Measurements from ENCODE around the gene SIGLEC7. TPM values are rescaled to one million over a fixed set of nuclear protein-coding genes. Genes with fewer than 3 reads are reported as not detected.

The SIGLEC7 gene
- total RNA-seq, 2 donors from 2014 or later: 0.35 to 1.0 TPM

- Histone ChIP-seq H3K4me1 (peaks cover 6% of the 10 kb centered on the region), H3K9me3 (no peaks in the 10 kb centered on the region), H3K27ac (no peak within 1 kb of the TSS), H3K9ac (ENCODE audit: low read depth in 2 of 2, low read length in 2 of 2) (peak within 1 kb of the TSS; percentile 68 to 74), H3K4me3 (peak within 1 kb of the TSS; percentile 64), H3K36me3 (no peaks in the 10 kb centered on the region), H3K27me3 (no peaks in the 10 kb centered on the region)
- intact Hi-C loops (cut with DNase I): loop anchor here (5.0 kb wide), 1 partner anchor 489 kb away; no protein-coding TSS in a partner anchor
- DNase-seq: peak; percentile 99
- TF ChIP-seq, protein P1, sequence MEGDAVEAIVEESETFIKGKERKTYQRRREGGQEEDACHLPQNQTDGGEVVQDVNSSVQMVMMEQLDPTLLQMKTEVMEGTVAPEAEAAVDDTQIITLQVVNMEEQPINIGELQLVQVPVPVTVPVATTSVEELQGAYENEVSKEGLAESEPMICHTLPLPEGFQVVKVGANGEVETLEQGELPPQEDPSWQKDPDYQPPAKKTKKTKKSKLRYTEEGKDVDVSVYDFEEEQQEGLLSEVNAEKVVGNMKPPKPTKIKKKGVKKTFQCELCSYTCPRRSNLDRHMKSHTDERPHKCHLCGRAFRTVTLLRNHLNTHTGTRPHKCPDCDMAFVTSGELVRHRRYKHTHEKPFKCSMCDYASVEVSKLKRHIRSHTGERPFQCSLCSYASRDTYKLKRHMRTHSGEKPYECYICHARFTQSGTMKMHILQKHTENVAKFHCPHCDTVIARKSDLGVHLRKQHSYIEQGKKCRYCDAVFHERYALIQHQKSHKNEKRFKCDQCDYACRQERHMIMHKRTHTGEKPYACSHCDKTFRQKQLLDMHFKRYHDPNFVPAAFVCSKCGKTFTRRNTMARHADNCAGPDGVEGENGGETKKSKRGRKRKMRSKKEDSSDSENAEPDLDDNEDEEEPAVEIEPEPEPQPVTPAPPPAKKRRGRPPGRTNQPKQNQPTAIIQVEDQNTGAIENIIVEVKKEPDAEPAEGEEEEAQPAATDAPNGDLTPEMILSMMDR (IDR thresholded peaks at IDR 0.05): no peak
These were observed 33.9 kb upstream of the SIGLEC7 start, which contains the start of gene CTU1 for GRCh38 chr19:51108066-51108804. TSS of gene CTU1 (minus strand) at chr19:51108409. CDS start at chr19:51104569, 3,840 bp downstream.

GRCh38 chr19:51108805-51109146 is 33.3 kb upstream of the SIGLEC7 start:
- Histone ChIP-seq H3K9ac (ENCODE audit: low read depth in 2 of 2, low read length in 2 of 2) (peak overlapping the region in 1 of 2 donors; percentile 55), H3K4me1 (peaks cover 6% of the 10 kb centered on the region), H3K36me3 (no peaks in the 10 kb centered on the region), H3K9me3 (no peaks in the 10 kb centered on the region), H3K27ac (no peak overlapping the region), H3K27me3 (no peaks in the 10 kb centered on the region), H3K4me3 (peak overlapping the region; percentile 64)
- intact Hi-C loops (cut with DNase I): loop anchor here (5.0 kb wide), 1 partner anchor 489 kb away; no protein-coding TSS in a partner anchor
- no peak for DNase-seq
- TF ChIP-seq, protein P1 (IDR thresholded peaks at IDR 0.05): no peak

- no peak overlapping the region for H3K4me3 ChIP-seq
- H3K9ac ChIP-seq (ENCODE audit: low read depth in 2 of 2, low read length in 2 of 2): no peak overlapping the region
- peaks cover 6% of the 10 kb centered on the region for H3K4me1 ChIP-seq
- no peaks in the 10 kb centered on the region for H3K27me3 ChIP-seq
- TF ChIP-seq, protein P1 (IDR thresholded peaks at IDR 0.05): no peak
- no peak for DNase-seq
- H3K36me3 ChIP-seq: no peaks in the 10 kb centered on the region
- no peaks in the 10 kb centered on the region for H3K9me3 ChIP-seq
- H3K27ac ChIP-seq: no peak overlapping the region
- intact Hi-C loops (cut with DNase I): no loop called here
These were observed 31.5 kb upstream of the SIGLEC7 start for GRCh38 chr19:51110666-51110971.

- intact Hi-C loops (cut with DNase I): no loop called here
- no peaks in the 10 kb centered on the region for H3K27me3 ChIP-seq
- H3K4me1 ChIP-seq: peaks cover 6% of the 10 kb centered on the region
- TF ChIP-seq, protein P1 (IDR thresholded peaks at IDR 0.05): no peak
- no peak overlapping the region for H3K9ac ChIP-seq (ENCODE audit: low read depth in 2 of 2, low read length in 2 of 2)
- DNase-seq: no peak
- H3K27ac ChIP-seq: no peak overlapping the region
- H3K9me3 ChIP-seq: no peaks in the 10 kb centered on the region
- H3K36me3 ChIP-seq: no peaks in the 10 kb centered on the region
- no peak overlapping the region for H3K4me3 ChIP-seq
These were observed 30.5 kb upstream of the SIGLEC7 start for GRCh38 chr19:51111606-51112005.

DNA sequence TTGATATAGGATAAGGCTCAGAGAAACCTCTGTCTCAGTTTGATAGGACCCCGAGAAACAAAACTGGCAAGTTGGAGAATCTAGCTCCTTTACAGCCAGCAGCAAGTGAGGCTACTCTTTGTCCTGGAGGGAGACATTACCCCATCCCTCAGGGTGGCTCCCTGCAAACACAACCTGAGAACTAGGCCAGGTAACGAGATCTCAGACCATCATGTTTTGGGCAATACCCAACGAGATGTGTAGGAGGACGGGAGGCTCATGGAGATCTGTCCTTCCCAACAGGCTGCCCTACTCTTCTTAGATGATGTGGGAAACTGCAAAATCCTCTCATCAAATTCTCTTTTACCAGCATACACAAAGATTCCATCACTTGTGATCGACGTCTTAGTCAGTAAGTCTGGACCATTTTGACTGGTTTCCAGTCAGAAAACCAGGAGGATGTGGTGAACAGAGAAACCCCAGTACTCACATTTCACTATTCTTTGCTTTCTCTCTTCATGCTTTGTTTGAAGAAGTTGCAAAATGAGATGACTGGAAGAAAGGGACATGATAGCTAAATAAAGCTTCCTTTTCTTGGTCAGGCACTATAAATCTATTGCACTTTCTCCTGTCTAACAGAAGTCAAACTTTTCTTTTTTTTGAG is 27.9 kb upstream of the SIGLEC7 start:
- no peaks in the 10 kb centered on the region for H3K27me3 ChIP-seq
- no peaks in the 10 kb centered on the region for H3K4me1 ChIP-seq
- H3K27ac ChIP-seq: no peak overlapping the region
- intact Hi-C loops (cut with DNase I): no loop called here
- TF ChIP-seq, protein P1 (IDR thresholded peaks at IDR 0.05): no peak
- no peak for DNase-seq
- H3K9me3 ChIP-seq: no peaks in the 10 kb centered on the region
- H3K4me3 ChIP-seq: no peak overlapping the region
- no peaks in the 10 kb centered on the region for H3K36me3 ChIP-seq
- H3K9ac ChIP-seq (ENCODE audit: low read depth in 2 of 2, low read length in 2 of 2): no peak overlapping the region
